PFSK-1 (cell line): ENCODE data around the gene LRRC34.

ENCODE experiments used
- FOXP2 ChIP-seq: optimal IDR thresholded peaks from 2 replicates; pipeline ENCODE3; 2011; ENCODE audit warnings: borderline replicate concordance, control low read depth, inconsistent platforms; ENCODE audit not compliant: insufficient read depth; ENCODE audit errors: extremely low read length, extremely low read depth
- POLR2AphosphoS5 ChIP-seq: IDR thresholded peaks from 2 replicates; pipeline ENCODE4 v1.6.1; 2012; ENCODE audit warnings: low read depth, mild to moderate bottlenecking, control low read depth, low read length, moderate library complexity
- REST ChIP-seq, 2 experiments: IDR thresholded peaks; 2 replicates each; pipeline versions ENCODE4 v1.6.1 to v1.8.0; 2011 to 2012; ENCODE audit warnings: low read depth in 2 of 2, low read length in 2 of 2, control low read depth in 1 of 2, inconsistent platforms in 1 of 2, mild to moderate bottlenecking in 1 of 2, moderate library complexity in 1 of 2; ENCODE audit not compliant: insufficient read depth in 1 of 2
- SIN3A ChIP-seq: IDR thresholded peaks from 2 replicates; pipeline ENCODE4 v1.6.1; 2012; ENCODE audit warnings: mild to moderate bottlenecking, low read length, moderate library complexity, borderline replicate concordance; ENCODE audit not compliant: insufficient read depth
- TAF1 ChIP-seq: IDR thresholded peaks from 2 replicates; pipeline ENCODE4 v1.6.1; 2012; ENCODE audit warnings: low read length, control low read depth, borderline replicate concordance; ENCODE audit not compliant: insufficient read depth

LRRC34 gene

GRCh38 chr3:169836942-169837275, 24.2 kb upstream of the LRRC34 start:
- TF ChIP-seq POLR2AphosphoS5 (no peak), FOXP2 (no peak), SIN3A (no peak), TAF1 (no peak), REST (IDR thresholded peaks at IDR 0.05; ENCODE audit: insufficient read depth in 1 of 2, low read depth in 2 of 2, low read length in 2 of 2) (no peak)

GRCh38 chr3:169836078-169836941, 23.6 kb upstream of the LRRC34 start:
- TF ChIP-seq REST (IDR thresholded peaks at IDR 0.05; ENCODE audit: insufficient read depth in 1 of 2, low read depth in 2 of 2, low read length in 2 of 2) (no peak), POLR2AphosphoS5 (no peak), TAF1 (no peak)

GRCh38 chr3:169835533-169835932, 22.8 kb upstream of the LRRC34 start:
- no peak for TF ChIP-seq FOXP2
- no peak for TF ChIP-seq REST (IDR thresholded peaks at IDR 0.05; ENCODE audit: insufficient read depth in 1 of 2, low read depth in 2 of 2, low read length in 2 of 2)
- TF ChIP-seq SIN3A, result no peak
- no peak for TF ChIP-seq POLR2AphosphoS5
- TF ChIP-seq TAF1, result no peak

- no peak for TF ChIP-seq TAF1
- TF ChIP-seq FOXP2, result no peak
- TF ChIP-seq SIN3A, result no peak
- TF ChIP-seq POLR2AphosphoS5, result no peak
- TF ChIP-seq REST (IDR thresholded peaks at IDR 0.05; ENCODE audit: insufficient read depth in 1 of 2, low read depth in 2 of 2, low read length in 2 of 2), result no peak
These were observed 15.0 kb upstream of the LRRC34 start for GRCh38 chr3:169827712-169828111.
